ENCODE results near the gene LRRC25.

Gene LRRC25

GRCh38 chr19:18351544-18351943 is 45.9 kb downstream of the LRRC25 start:
- no peak for TF ChIP-seq POLR2AphosphoS5 (IDR thresholded peaks at IDR 0.05; ENCODE audit: low read depth, low read length)
- no peak for TF ChIP-seq FOXP2 (optimal IDR thresholded peaks at IDR 0.05; ENCODE audit: borderline replicate concordance, extremely low read depth, extremely low read length, insufficient read depth)
- no peak for TF ChIP-seq REST (IDR thresholded peaks at IDR 0.05; ENCODE audit: insufficient read depth in 1 of 2, low read depth in 2 of 2, low read length in 2 of 2)
- no peak for TF ChIP-seq SIN3A (IDR thresholded peaks at IDR 0.05; ENCODE audit: borderline replicate concordance, insufficient read depth, low read length)
- TF ChIP-seq TAF1 (IDR thresholded peaks at IDR 0.05; ENCODE audit: borderline replicate concordance, insufficient read depth, low read length): no peak

DNA sequence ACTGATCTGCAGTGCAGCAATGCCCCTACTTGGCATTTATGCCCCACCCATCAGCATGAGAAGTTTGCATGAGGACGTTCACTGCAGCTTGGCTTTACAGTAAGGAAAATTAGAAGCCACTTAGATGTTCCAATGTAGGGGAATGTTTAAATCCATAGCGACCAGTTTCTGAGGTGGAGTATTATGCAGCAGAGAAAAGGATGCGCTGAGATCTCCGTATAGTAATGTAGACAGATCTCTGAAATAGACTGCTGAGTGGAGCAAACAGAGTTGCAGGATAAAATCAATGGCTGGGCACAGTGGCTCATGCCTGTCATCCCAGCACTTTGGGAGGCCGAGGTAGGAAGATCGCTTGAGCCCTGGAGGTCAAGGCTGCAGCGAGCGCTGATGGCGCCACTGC is 46.9 kb downstream of the LRRC25 start:
- TF ChIP-seq SIN3A (IDR thresholded peaks at IDR 0.05; ENCODE audit: borderline replicate concordance, insufficient read depth, low read length): no peak
- TF ChIP-seq REST (IDR thresholded peaks at IDR 0.05; ENCODE audit: insufficient read depth in 1 of 2, low read depth in 2 of 2, low read length in 2 of 2): no peak
- TF ChIP-seq POLR2AphosphoS5 (IDR thresholded peaks at IDR 0.05; ENCODE audit: low read depth, low read length): no peak
- no peak for TF ChIP-seq FOXP2 (optimal IDR thresholded peaks at IDR 0.05; ENCODE audit: borderline replicate concordance, extremely low read depth, extremely low read length, insufficient read depth)
- TF ChIP-seq TAF1 (IDR thresholded peaks at IDR 0.05; ENCODE audit: borderline replicate concordance, insufficient read depth, low read length): no peak

GRCh38 chr19:18349524-18350128 is 47.8 kb downstream of the LRRC25 start:
- TF ChIP-seq FOXP2 (optimal IDR thresholded peaks at IDR 0.05; ENCODE audit: borderline replicate concordance, extremely low read depth, extremely low read length, insufficient read depth): no peak
- no peak for TF ChIP-seq REST (IDR thresholded peaks at IDR 0.05; ENCODE audit: insufficient read depth in 1 of 2, low read depth in 2 of 2, low read length in 2 of 2)
- TF ChIP-seq POLR2AphosphoS5 (IDR thresholded peaks at IDR 0.05; ENCODE audit: low read depth, low read length): no peak
- no peak for TF ChIP-seq TAF1 (IDR thresholded peaks at IDR 0.05; ENCODE audit: borderline replicate concordance, insufficient read depth, low read length)
- no peak for TF ChIP-seq SIN3A (IDR thresholded peaks at IDR 0.05; ENCODE audit: borderline replicate concordance, insufficient read depth, low read length)

GRCh38 chr19:18348171-18348570 is 49.3 kb downstream of the LRRC25 start:
- TF ChIP-seq TAF1 (IDR thresholded peaks at IDR 0.05; ENCODE audit: borderline replicate concordance, insufficient read depth, low read length): no peak
- no peak for TF ChIP-seq FOXP2 (optimal IDR thresholded peaks at IDR 0.05; ENCODE audit: borderline replicate concordance, extremely low read depth, extremely low read length, insufficient read depth)
- no peak for TF ChIP-seq SIN3A (IDR thresholded peaks at IDR 0.05; ENCODE audit: borderline replicate concordance, insufficient read depth, low read length)
- TF ChIP-seq REST (IDR thresholded peaks at IDR 0.05; ENCODE audit: insufficient read depth in 1 of 2, low read depth in 2 of 2, low read length in 2 of 2): no peak
- TF ChIP-seq POLR2AphosphoS5 (IDR thresholded peaks at IDR 0.05; ENCODE audit: low read depth, low read length): no peak

Measured in PFSK-1 (cell line).